ENCODE data around the gene RTP5.
"Not testable (repeated sequence)": the region's sequence is repeated elsewhere in the genome, so short reads cannot be mapped to it uniquely, and the experiment has no call there.

Gene RTP5

GRCh38 chr2:241869087-241869961 is at the start of gene RTP5:
RTP5 (plus strand) TSS chr2:241869729; CDS start chr2:241869757, 28 bp downstream.
- H3K36me3 Mint-ChIP-seq (ENCODE audit: low read depth), result no peaks in the 10 kb centered on the region
- peaks cover 2% of the 10 kb centered on the region for H3K9me3 Mint-ChIP-seq
- no peak within 1 kb of the TSS for H3K4me3 Mint-ChIP-seq

GRCh38 chr2:241819947-241820624 is 49.4 kb upstream of the RTP5 start:
- not testable (repeated sequence) for H3K4me3 Mint-ChIP-seq; H3K27ac Mint-ChIP-seq; H3K36me3 Mint-ChIP-seq (ENCODE audit: low read depth)
- Mint-ChIP-seq H3K4me1 (peaks cover 18% of the 10 kb centered on the region), H3K9me3 (peaks cover 14% of the 10 kb centered on the region), H3K27me3 (ENCODE audit: low read depth) (peaks cover 10% of the 10 kb centered on the region)

More at GRCh38 chr2:241869087-241869961, at the start of gene RTP5:
- Mint-ChIP-seq H3K27ac (no peak within 1 kb of the TSS), H3K4me1 (peaks cover 22% of the 10 kb centered on the region), H3K27me3 (ENCODE audit: low read depth) (peaks cover 17% of the 10 kb centered on the region)
- TF ChIP-seq CTCF (IDR thresholded peaks at IDR 0.05; ENCODE audit: unreplicated experiment in 3 of 3), result no peak

GRCh38 chr2:241820625-241821384 is 48.7 kb upstream of the RTP5 start:
- Mint-ChIP-seq H3K4me1 (peaks cover 18% of the 10 kb centered on the region), H3K36me3 (ENCODE audit: low read depth) (peaks cover 9% of the 10 kb centered on the region), H3K4me3 (no peak overlapping the region), H3K27me3 (ENCODE audit: low read depth) (peaks cover 10% of the 10 kb centered on the region), H3K27ac (no peak overlapping the region), H3K9me3 (peaks cover 18% of the 10 kb centered on the region)
- no peak for TF ChIP-seq CTCF (IDR thresholded peaks at IDR 0.05; ENCODE audit: unreplicated experiment in 3 of 3)

GRCh38 chr2:241821460-241822263 is 47.9 kb upstream of the RTP5 start:
- peak overlapping the region in 1 of 3 experiments; percentile 18 for H3K27ac Mint-ChIP-seq
- TF ChIP-seq CTCF (IDR thresholded peaks at IDR 0.05; ENCODE audit: unreplicated experiment in 3 of 3), result no peak
- peaks cover 18% of the 10 kb centered on the region for H3K4me1 Mint-ChIP-seq
- peaks cover 26% of the 10 kb centered on the region for H3K9me3 Mint-ChIP-seq
- H3K27me3 Mint-ChIP-seq (ENCODE audit: low read depth), result peaks cover 13% of the 10 kb centered on the region
- peaks cover 9% of the 10 kb centered on the region for H3K36me3 Mint-ChIP-seq (ENCODE audit: low read depth)
- no peak overlapping the region for H3K4me3 Mint-ChIP-seq

GRCh38 chr2:241822264-241822623 is 47.3 kb upstream of the RTP5 start:
- Mint-ChIP-seq H3K27ac (peak overlapping the region in 1 of 3 experiments; percentile 39), H3K4me1 (peaks cover 17% of the 10 kb centered on the region), H3K27me3 (ENCODE audit: low read depth) (peaks cover 15% of the 10 kb centered on the region), H3K36me3 (ENCODE audit: low read depth) (peaks cover 9% of the 10 kb centered on the region), H3K4me3 (no peak overlapping the region), H3K9me3 (peaks cover 32% of the 10 kb centered on the region)
- TF ChIP-seq CTCF (IDR thresholded peaks at IDR 0.05; ENCODE audit: unreplicated experiment in 3 of 3), result no peak

GRCh38 chr2:241823531-241824437 is 45.7 kb upstream of the RTP5 start:
- Mint-ChIP-seq H3K27me3 (ENCODE audit: low read depth) (peaks cover 14% of the 10 kb centered on the region), H3K27ac (peak overlapping the region in 1 of 3 experiments; percentile 35), H3K9me3 (peaks cover 43% of the 10 kb centered on the region), H3K4me1 (peaks cover 13% of the 10 kb centered on the region)
- H3K36me3 Mint-ChIP-seq (ENCODE audit: low read depth); H3K4me3 Mint-ChIP-seq: not testable (repeated sequence)

All from nephron (organoid).